GM19455 (cell line): ENCODE data around the gene ISOC1.

Experiments used
- ATAC-seq: cut with Tn5 transposase; IDR thresholded peaks from one replicate; pipeline ENCODE4 v1.9.1; 2021; ENCODE audit not compliant: unreplicated experiment

ISOC1 gene

GRCh38 chr5:129094087-129094923 lies at the start of gene ISOC1:
Gene ISOC1, plus strand, starts transcription at chr5:129094749. Its CDS starts 18 bp downstream, at chr5:129094767.
- ATAC-seq = peak; percentile 88

GRCh38 chr5:129046151-129046550 lies 48.4 kb upstream of the ISOC1 start:
- ATAC-seq = no peak

- no peak for ATAC-seq
These were observed 46.0 kb upstream of the ISOC1 start for GRCh38 chr5:129048509-129048908.

- no peak for ATAC-seq
These were observed 45.3 kb upstream of the ISOC1 start for GRCh38 chr5:129049126-129049799.

- ATAC-seq = no peak
These were observed 43.3 kb upstream of the ISOC1 start for GRCh38 chr5:129051283-129051682.

- no peak for ATAC-seq
These were observed 41.1 kb upstream of the ISOC1 start for GRCh38 chr5:129053438-129053837.

GRCh38 chr5:129057329-129057728 lies 37.2 kb upstream of the ISOC1 start:
- ATAC-seq = no peak

- no peak for ATAC-seq
These were observed 32.7 kb upstream of the ISOC1 start for GRCh38 chr5:129061849-129062248.

- no peak for ATAC-seq
These were observed 31.0 kb upstream of the ISOC1 start for GRCh38 chr5:129063483-129064113.

GRCh38 chr5:129065721-129066120 lies 28.8 kb upstream of the ISOC1 start:
- ATAC-seq = no peak

GRCh38 chr5:129067745-129068144 lies 26.8 kb upstream of the ISOC1 start:
- no peak for ATAC-seq

GRCh38 chr5:129069292-129069691 lies 25.3 kb upstream of the ISOC1 start:
- peak; percentile 56 for ATAC-seq

GRCh38 chr5:129073111-129073510 lies 21.4 kb upstream of the ISOC1 start:
- no peak for ATAC-seq

- no peak for ATAC-seq
These were observed 19.6 kb upstream of the ISOC1 start for GRCh38 chr5:129074903-129075302.

GRCh38 chr5:129077433-129078075 lies 17.0 kb upstream of the ISOC1 start:
- ATAC-seq = no peak

- no peak for ATAC-seq
These were observed 16.3 kb upstream of the ISOC1 start for GRCh38 chr5:129078247-129078646.

GRCh38 chr5:129078660-129079059 lies 15.9 kb upstream of the ISOC1 start:
- no peak for ATAC-seq

- ATAC-seq = no peak
These were observed 15.1 kb upstream of the ISOC1 start for GRCh38 chr5:129079496-129079895.

- ATAC-seq = no peak
These were observed 13.8 kb upstream of the ISOC1 start for GRCh38 chr5:129080766-129081165.

- ATAC-seq = no peak
These were observed 12.1 kb upstream of the ISOC1 start for GRCh38 chr5:129082225-129083136.
